Measurements from ENCODE around the gene RNF144A.

DNA sequence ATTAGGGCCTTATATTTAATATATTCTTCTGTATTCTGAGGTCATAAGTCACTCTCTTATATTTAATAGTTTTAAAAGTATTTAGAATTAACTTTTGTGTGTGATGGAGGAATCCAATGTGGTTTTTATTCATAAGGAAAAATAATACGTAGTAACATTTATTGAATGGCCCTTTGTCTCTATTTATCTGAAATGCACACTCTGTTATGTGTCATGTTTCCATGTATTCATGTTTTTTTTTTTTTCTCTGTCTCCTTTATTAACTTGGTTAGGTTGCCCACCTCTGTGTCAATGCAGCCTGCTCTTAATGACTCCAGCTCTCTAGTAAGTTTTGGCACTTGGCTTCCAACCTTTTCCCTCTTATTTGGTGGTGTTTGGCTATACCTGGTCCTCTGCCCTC is 33.8 kb downstream of the RNF144A start:
- TF ChIP-seq CTCF (conservative IDR thresholded peaks at IDR 0.05; ENCODE audit: low read depth, low read length) = no peak
- no peak for TF ChIP-seq EZH2 (IDR thresholded peaks at IDR 0.05; ENCODE audit: low read length, unreplicated experiment)
- no peak for TF ChIP-seq EZH2phosphoT487 (IDR thresholded peaks at IDR 0.05; ENCODE audit: borderline replicate concordance, low read length)
